GM23338 (cell line): ENCODE data around the gene SCN4B. TPM values are rescaled to one million over a fixed set of nuclear protein-coding genes. Genes with fewer than 3 reads are reported as not detected.

Experiments used
- ATAC-seq: fragments of 200-7000 bp; cut with Tn5 transposase; 3 replicates; pipeline ENCODE4 v1.9.1; 2020
- DNase-seq: peaks from one replicate; pipeline ENCODE4 v3.0.0-alpha.2; 2015; ENCODE audit warnings: low spot score
- H2AFZ ChIP-seq: fragments of 200-600 bp; sonication (generic); 2 replicates; pipeline ENCODE4 v1.8.0; 2016; ENCODE audit warnings: antibody characterized with exemption, mild to moderate bottlenecking, moderate library complexity
- H3F3A ChIP-seq: fragments of 200-600 bp; sonication (generic); replicated peaks from 2 replicates; pipeline ENCODE4 v1.8.0; 2017; ENCODE audit warnings: antibody characterized with exemption, mixed run types, low read depth
- H3K27ac ChIP-seq: fragments of 200-600 bp; sonication (generic); 2 replicates; pipeline ENCODE4 v1.6.1; 2016; ENCODE audit warnings: low read depth
- H3K27me3 ChIP-seq: fragments of 200-600 bp; sonication (generic); 2 replicates; pipeline ENCODE4 v1.8.0; 2016; ENCODE audit warnings: mild to moderate bottlenecking, mixed run types, moderate library complexity; ENCODE audit not compliant: insufficient read depth
- H3K36me3 ChIP-seq: fragments of 200-600 bp; sonication (generic); 2 replicates; pipeline ENCODE4 v1.8.0; 2016; ENCODE audit warnings: mild to moderate bottlenecking; ENCODE audit not compliant: insufficient read depth
- H3K4me1 ChIP-seq: fragments of 200-600 bp; sonication (generic); 2 replicates; pipeline ENCODE4 v1.8.0; 2016; ENCODE audit warnings: mild to moderate bottlenecking, moderate library complexity; ENCODE audit not compliant: insufficient read depth
- H3K4me2 ChIP-seq: fragments of 200-600 bp; sonication (generic); 2 replicates; pipeline ENCODE4 v1.7.1; 2017; ENCODE audit warnings: mixed run types
- H3K4me3 ChIP-seq: fragments of 200-600 bp; sonication (generic); 2 replicates; pipeline ENCODE4 v1.6.1; 2016; ENCODE audit warnings: mixed run types
- H3K79me2 ChIP-seq: fragments of 200-600 bp; sonication (generic); replicated peaks from 2 replicates; pipeline ENCODE4 v1.8.0; 2017; ENCODE audit warnings: mild to moderate bottlenecking; ENCODE audit not compliant: insufficient read depth
- H3K9me2 ChIP-seq: fragments of 200-600 bp; sonication (generic); 2 replicates; pipeline ENCODE4 v1.8.0; 2017; ENCODE audit not compliant: insufficient read depth
- H4K20me1 ChIP-seq: fragments of 200-600 bp; sonication (generic); replicated peaks from 2 replicates; pipeline ENCODE4 v1.8.0; 2017; ENCODE audit warnings: mild to moderate bottlenecking; ENCODE audit not compliant: insufficient read depth
- H3K27ac Mint-ChIP-seq: 2 replicates; pipeline ENCODE4 v1.8.0; 2020; ENCODE audit warnings: inconsistent platforms, mild to moderate bottlenecking, moderate library complexity, mixed read lengths
- H3K27me3 Mint-ChIP-seq: 3 replicates; pipeline ENCODE4 v1.8.0; 2022; ENCODE audit warnings: low read depth, mild to moderate bottlenecking, moderate library complexity, mixed read lengths, inconsistent platforms; ENCODE audit not compliant: insufficient read depth, poor library complexity
- H3K36me3 Mint-ChIP-seq: 3 replicates; pipeline ENCODE4 v1.8.0; 2021; ENCODE audit warnings: low read depth, mild to moderate bottlenecking, inconsistent platforms, moderate library complexity, mixed read lengths
- H3K4me1 Mint-ChIP-seq: 3 replicates; pipeline ENCODE4 v1.8.0; 2020; ENCODE audit warnings: mild to moderate bottlenecking, inconsistent platforms, mixed read lengths
- H3K4me3 Mint-ChIP-seq: 3 replicates; pipeline ENCODE4 v1.8.0; 2021; ENCODE audit warnings: moderate library complexity, mild to moderate bottlenecking, inconsistent platforms, mixed read lengths
- H3K9me3 Mint-ChIP-seq: 3 replicates; pipeline ENCODE4 v1.8.0; 2020; ENCODE audit warnings: moderate library complexity, mild to moderate bottlenecking, inconsistent platforms, mixed read lengths
- JUNB ChIP-seq: IDR thresholded peaks from one replicate; pipeline ENCODE4 v1.6.1; 2016; ENCODE audit warnings: antibody characterized with exemption; ENCODE audit not compliant: unreplicated experiment
- POLR2AphosphoS5 ChIP-seq: IDR thresholded peaks from 2 replicates; pipeline ENCODE4 v1.6.1; 2016; ENCODE audit warnings: antibody characterized with exemption, low read depth
- REST ChIP-seq: IDR thresholded peaks from one replicate; pipeline ENCODE4 v1.6.1; 2018; ENCODE audit warnings: antibody characterized with exemption; ENCODE audit not compliant: unreplicated experiment
- STAT1 ChIP-seq: IDR thresholded peaks from one replicate; pipeline ENCODE4 v1.6.1; 2016; ENCODE audit warnings: antibody characterized with exemption; ENCODE audit not compliant: unreplicated experiment
- ZNF114 ChIP-seq: fragments of 250-450 bp; sonication (Bioruptor Pico); IDR thresholded peaks from 2 replicates; pipeline ENCODE4 v1.5.0; 2020; ENCODE audit warnings: mild to moderate bottlenecking, moderate library complexity
- ZNF331 ChIP-seq: fragments of 250-450 bp; sonication (Bioruptor Pico); IDR thresholded peaks from 2 replicates; pipeline ENCODE4 v1.5.0; 2020; ENCODE audit warnings: low read depth, mild to moderate bottlenecking, moderate library complexity
- ZNF462 ChIP-seq: fragments of 250-450 bp; sonication (Bioruptor Pico); IDR thresholded peaks from 2 replicates; pipeline ENCODE4 v1.5.0; 2020; ENCODE audit warnings: mild to moderate bottlenecking, moderate library complexity
- polyA plus RNA-seq: library from polyadenylated mRNA; unstranded; fragments of >200 nt; fragmentation: Nextera tagmentation; extraction: Ambion mirVana; gene quantifications from 2 replicates; pipeline ENCODE4 v1.2.1, GENCODE V29; 2016
- total RNA-seq: library from RNA; depleted of rRNA; stranded (reverse); fragments of >200 nt; shearing (Covaris generic); gene quantifications from 2 replicates; pipeline ENCODE4 v1.2.3, GENCODE V29; 2014

SCN4B gene
- total and polyA plus RNA-seq, 2 experiments from 2014 or later = 0.45 to 3.0 TPM

GRCh38 chr11:118168751-118169150 lies 16.1 kb upstream of the SCN4B start (continued):
- no peak for TF ChIP-seq ZNF462 (CRISPR knock-in tag)

GRCh38 chr11:118168316-118168715 lies 15.7 kb upstream of the SCN4B start:
- DNase-seq (no peak), ATAC-seq (no peak)
- Histone ChIP-seq H3K36me3 (no peaks in the 10 kb centered on the region), H3K4me1 (peaks cover 13% of the 10 kb centered on the region), H3K4me2 (no peak overlapping the region), H2AFZ (no peak overlapping the region), H3K9me2 (no peaks in the 10 kb centered on the region), H3K27ac (no peak overlapping the region), H3K27me3 (peaks cover 58% of the 10 kb centered on the region), H3K4me3 (no peak overlapping the region), H4K20me1 (no peaks in the 10 kb centered on the region; the same call in 1 of the 2 replicates), H3F3A (no peaks in the 10 kb centered on the region), H3K79me2 (no peaks in the 10 kb centered on the region)
- Mint-ChIP-seq H3K4me3 (no peak overlapping the region), H3K27ac (no peak overlapping the region), H3K9me3 (no peaks in the 10 kb centered on the region), H3K27me3 (peaks cover 27% of the 10 kb centered on the region), H3K4me1 (peaks cover 27% of the 10 kb centered on the region), H3K36me3 (no peaks in the 10 kb centered on the region)
- no peak for TF ChIP-seq POLR2AphosphoS5
- no peak for TF ChIP-seq REST
- no peak for TF ChIP-seq ZNF114 (CRISPR knock-in tag)
- no peak for TF ChIP-seq STAT1
- no peak for TF ChIP-seq ZNF331
- no peak for TF ChIP-seq ZNF462 (CRISPR knock-in tag)
- TF ChIP-seq JUNB = no peak
